T follicular helper cell (primary cell): ENCODE data around the gene LHX1.

ENCODE experiments used
- DNase-seq: peaks from one replicate; pipeline ENCODE4 v3.0.0-alpha.2; 2020; ENCODE audit warnings: low read depth

LHX1 gene

GRCh38 chr17:36972186-36972700 is 35.0 kb downstream of the LHX1 start:
- no peak for DNase-seq

- no peak for DNase-seq
These were observed 35.6 kb downstream of the LHX1 start for GRCh38 chr17:36972905-36973304.

GRCh38 chr17:36975922-36976515 is 38.7 kb downstream of the LHX1 start:
- no peak for DNase-seq

GRCh38 chr17:36977066-36977465 is 39.8 kb downstream of the LHX1 start:
- DNase-seq, result no peak

- no peak for DNase-seq
These were observed 40.3 kb downstream of the LHX1 start for GRCh38 chr17:36977568-36977967.

- DNase-seq, result no peak
These were observed 41.7 kb downstream of the LHX1 start for GRCh38 chr17:36978810-36979564.

- no peak for DNase-seq
These were observed 42.3 kb downstream of the LHX1 start for GRCh38 chr17:36979565-36979941.

GRCh38 chr17:36980280-36980761 is 43.0 kb downstream of the LHX1 start:
- DNase-seq, result no peak

GRCh38 chr17:36983618-36984017 is 46.3 kb downstream of the LHX1 start:
- DNase-seq, result no peak

- no peak for DNase-seq
These were observed 51.9 kb downstream of the LHX1 start for GRCh38 chr17:36989173-36989572.

- DNase-seq, result no peak
These were observed 55.4 kb downstream of the LHX1 start for GRCh38 chr17:36992701-36993100.

- DNase-seq, result no peak
These were observed 56.0 kb downstream of the LHX1 start for GRCh38 chr17:36993227-36993626.
